ENCODE data around the gene ADCY10. TPM values are rescaled to one million over a fixed set of nuclear protein-coding genes. Genes with fewer than 3 reads are reported as not detected.

Gene ADCY10
- total RNA-seq, 1 experiment from 2014 or later, result 0.10 TPM

DNA sequence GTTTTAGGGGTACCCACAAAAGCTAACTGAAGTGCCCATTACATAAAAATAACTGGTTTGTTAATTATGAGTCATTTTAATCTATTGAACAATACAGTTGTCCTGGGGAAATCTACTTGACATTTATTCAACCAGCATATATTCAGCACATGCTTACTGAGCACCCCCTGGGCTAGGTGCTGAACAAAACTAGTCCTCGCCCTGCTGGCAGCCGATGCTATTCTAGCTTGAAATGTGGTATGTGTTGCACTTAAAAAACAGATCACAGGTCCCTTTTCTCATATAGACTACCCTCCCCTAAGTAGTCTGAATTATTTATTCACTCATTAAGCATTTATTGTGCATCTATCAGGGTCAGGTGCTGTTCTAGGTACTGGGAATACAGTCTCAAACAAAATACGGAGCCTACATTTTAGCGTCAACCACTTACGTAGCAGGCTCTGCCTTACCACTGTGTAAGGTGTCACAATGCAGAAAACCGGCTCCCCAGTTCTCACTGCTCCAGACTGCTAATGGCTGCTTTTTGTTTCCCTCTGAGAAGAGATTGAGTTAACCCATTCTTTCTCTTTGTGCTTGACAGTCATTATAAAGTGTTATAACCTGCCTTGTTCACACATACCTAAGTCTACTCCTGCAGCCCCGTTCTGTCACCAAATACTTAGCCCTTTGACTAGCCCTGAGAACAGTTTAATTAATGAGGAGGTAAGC, 57.1 kb downstream of the ADCY10 start:
- Histone ChIP-seq H3K27ac (ENCODE audit: low read length) (no peak overlapping the region), H3K9me3 (ENCODE audit: control insufficient read depth, insufficient read depth, low read depth, low read length) (no peaks in the 10 kb centered on the region)
- intact Hi-C loops (cut with micrococcal nuclease; ENCODE audit: unreplicated experiment), result no loop called here

DNA sequence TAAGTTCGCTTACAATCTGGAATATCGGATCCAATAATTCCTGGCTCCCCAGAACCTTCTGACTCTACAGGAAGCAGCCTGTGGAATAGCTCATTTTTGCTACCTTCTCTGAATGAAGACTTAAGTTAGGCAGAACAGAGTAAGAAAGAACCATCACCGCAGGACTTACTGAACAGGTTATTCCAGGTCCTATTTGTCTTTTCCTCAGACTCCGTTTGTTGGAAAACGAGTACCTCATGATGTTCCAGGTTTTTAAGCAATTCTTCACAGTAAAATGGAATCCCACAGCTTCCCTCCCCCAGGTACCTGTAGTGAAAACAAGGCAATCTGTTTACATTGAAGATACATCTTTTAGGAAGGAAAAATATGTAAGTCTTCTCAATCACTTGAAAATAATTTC, 59.8 kb downstream of the ADCY10 start:
- CTCF ChIA-PET, result no interaction called here

More for the DNA sequence above, 57.1 kb downstream of the ADCY10 start:
- ATAC-seq, result no peak
- POLR2A ChIA-PET, result interaction anchor here (0.6 kb wide), 1 partner anchor 277 kb away, joined by 3 read pairs; no protein-coding TSS in a partner anchor
- H3K4me1 ChIP-seq (ENCODE audit: control insufficient read depth, insufficient read depth, low read length), result no peaks in the 10 kb centered on the region
- DNase-seq (ENCODE audit: low read depth, low spot score), result no peak
- H3K27me3 ChIP-seq (ENCODE audit: control insufficient read depth, insufficient read depth, low read length), result no peaks in the 10 kb centered on the region
- TF ChIP-seq TCF7L2 (IDR thresholded peaks at IDR 0.05; ENCODE audit: low read depth, low read length) (no peak), POLR2AphosphoS5 (IDR thresholded peaks at IDR 0.05; ENCODE audit: low read depth, low read length) (no peak), SIN3A (IDR thresholded peaks at IDR 0.05; ENCODE audit: borderline replicate concordance, insufficient read depth, low read depth, low read length) (no peak)
- TF ChIP-seq, protein P1, sequence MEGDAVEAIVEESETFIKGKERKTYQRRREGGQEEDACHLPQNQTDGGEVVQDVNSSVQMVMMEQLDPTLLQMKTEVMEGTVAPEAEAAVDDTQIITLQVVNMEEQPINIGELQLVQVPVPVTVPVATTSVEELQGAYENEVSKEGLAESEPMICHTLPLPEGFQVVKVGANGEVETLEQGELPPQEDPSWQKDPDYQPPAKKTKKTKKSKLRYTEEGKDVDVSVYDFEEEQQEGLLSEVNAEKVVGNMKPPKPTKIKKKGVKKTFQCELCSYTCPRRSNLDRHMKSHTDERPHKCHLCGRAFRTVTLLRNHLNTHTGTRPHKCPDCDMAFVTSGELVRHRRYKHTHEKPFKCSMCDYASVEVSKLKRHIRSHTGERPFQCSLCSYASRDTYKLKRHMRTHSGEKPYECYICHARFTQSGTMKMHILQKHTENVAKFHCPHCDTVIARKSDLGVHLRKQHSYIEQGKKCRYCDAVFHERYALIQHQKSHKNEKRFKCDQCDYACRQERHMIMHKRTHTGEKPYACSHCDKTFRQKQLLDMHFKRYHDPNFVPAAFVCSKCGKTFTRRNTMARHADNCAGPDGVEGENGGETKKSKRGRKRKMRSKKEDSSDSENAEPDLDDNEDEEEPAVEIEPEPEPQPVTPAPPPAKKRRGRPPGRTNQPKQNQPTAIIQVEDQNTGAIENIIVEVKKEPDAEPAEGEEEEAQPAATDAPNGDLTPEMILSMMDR (IDR thresholded peaks at IDR 0.05), result no peak
- TF ChIP-seq, protein P2, sequence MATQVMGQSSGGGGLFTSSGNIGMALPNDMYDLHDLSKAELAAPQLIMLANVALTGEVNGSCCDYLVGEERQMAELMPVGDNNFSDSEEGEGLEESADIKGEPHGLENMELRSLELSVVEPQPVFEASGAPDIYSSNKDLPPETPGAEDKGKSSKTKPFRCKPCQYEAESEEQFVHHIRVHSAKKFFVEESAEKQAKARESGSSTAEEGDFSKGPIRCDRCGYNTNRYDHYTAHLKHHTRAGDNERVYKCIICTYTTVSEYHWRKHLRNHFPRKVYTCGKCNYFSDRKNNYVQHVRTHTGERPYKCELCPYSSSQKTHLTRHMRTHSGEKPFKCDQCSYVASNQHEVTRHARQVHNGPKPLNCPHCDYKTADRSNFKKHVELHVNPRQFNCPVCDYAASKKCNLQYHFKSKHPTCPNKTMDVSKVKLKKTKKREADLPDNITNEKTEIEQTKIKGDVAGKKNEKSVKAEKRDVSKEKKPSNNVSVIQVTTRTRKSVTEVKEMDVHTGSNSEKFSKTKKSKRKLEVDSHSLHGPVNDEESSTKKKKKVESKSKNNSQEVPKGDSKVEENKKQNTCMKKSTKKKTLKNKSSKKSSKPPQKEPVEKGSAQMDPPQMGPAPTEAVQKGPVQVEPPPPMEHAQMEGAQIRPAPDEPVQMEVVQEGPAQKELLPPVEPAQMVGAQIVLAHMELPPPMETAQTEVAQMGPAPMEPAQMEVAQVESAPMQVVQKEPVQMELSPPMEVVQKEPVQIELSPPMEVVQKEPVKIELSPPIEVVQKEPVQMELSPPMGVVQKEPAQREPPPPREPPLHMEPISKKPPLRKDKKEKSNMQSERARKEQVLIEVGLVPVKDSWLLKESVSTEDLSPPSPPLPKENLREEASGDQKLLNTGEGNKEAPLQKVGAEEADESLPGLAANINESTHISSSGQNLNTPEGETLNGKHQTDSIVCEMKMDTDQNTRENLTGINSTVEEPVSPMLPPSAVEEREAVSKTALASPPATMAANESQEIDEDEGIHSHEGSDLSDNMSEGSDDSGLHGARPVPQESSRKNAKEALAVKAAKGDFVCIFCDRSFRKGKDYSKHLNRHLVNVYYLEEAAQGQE (IDR thresholded peaks at IDR 0.05; ENCODE audit: insufficient read depth in 1 of 2, low read depth in 2 of 2, low read length in 1 of 2), result no peak
- CTCF ChIA-PET, result no interaction called here
- no peaks in the 10 kb centered on the region for H3K36me3 ChIP-seq (ENCODE audit: control insufficient read depth, insufficient read depth, low read length)
- H3K4me3 ChIP-seq (ENCODE audit: low read depth in 2 of 2, low read length in 2 of 2), result no peak overlapping the region
- in situ Hi-C loops (cut with HindIII; ENCODE audit: low pct_unique_long_range_greater_than_20kb, low sequenced_read_pairs), result no loop called here
- no TSS peak for BruUV-seq (replicated peaks)

More for the DNA sequence above, 59.8 kb downstream of the ADCY10 start:
- no peaks in the 10 kb centered on the region for H3K9me3 ChIP-seq (ENCODE audit: control insufficient read depth, insufficient read depth, low read depth, low read length)
- no peak overlapping the region for H3K27ac ChIP-seq (ENCODE audit: low read length)
- no peak for TF ChIP-seq SIN3A (IDR thresholded peaks at IDR 0.05; ENCODE audit: borderline replicate concordance, insufficient read depth, low read depth, low read length)
- TF ChIP-seq TCF7L2 (IDR thresholded peaks at IDR 0.05; ENCODE audit: low read depth, low read length), result no peak
- TF ChIP-seq POLR2AphosphoS5 (IDR thresholded peaks at IDR 0.05; ENCODE audit: low read depth, low read length), result no peak
- TF ChIP-seq, protein P1 (IDR thresholded peaks at IDR 0.05), result no peak
- TF ChIP-seq, protein P2 (IDR thresholded peaks at IDR 0.05; ENCODE audit: insufficient read depth in 1 of 2, low read depth in 2 of 2, low read length in 1 of 2), result no peak
- H3K27me3 ChIP-seq (ENCODE audit: control insufficient read depth, insufficient read depth, low read length), result no peaks in the 10 kb centered on the region
- no TSS peak for BruUV-seq (replicated peaks)
- intact Hi-C loops (cut with micrococcal nuclease; ENCODE audit: unreplicated experiment), result no loop called here
- POLR2A ChIA-PET, result no interaction called here
- H3K36me3 ChIP-seq (ENCODE audit: control insufficient read depth, insufficient read depth, low read length), result no peaks in the 10 kb centered on the region
- no peak for DNase-seq (ENCODE audit: low read depth, low spot score)
- no peaks in the 10 kb centered on the region for H3K4me1 ChIP-seq (ENCODE audit: control insufficient read depth, insufficient read depth, low read length)
- in situ Hi-C loops (cut with HindIII; ENCODE audit: low pct_unique_long_range_greater_than_20kb, low sequenced_read_pairs), result no loop called here
- no peak overlapping the region for H3K4me3 ChIP-seq (ENCODE audit: low read depth in 2 of 2, low read length in 2 of 2)
- ATAC-seq, result no peak
